ENCODE data around the gene ZNF280D.

- TF ChIP-seq CTCF (IDR thresholded peaks at IDR 0.05; ENCODE audit: borderline replicate concordance, extremely low read depth, low read length, poor library complexity, severe bottlenecking) (no peak), EZH2 (IDR thresholded peaks at IDR 0.05; ENCODE audit: borderline replicate concordance, low read depth, low read length, severe bottlenecking) (no peak)
These were observed 19.7 kb upstream of the ZNF280D start for GRCh38 chr15:56752986-56753385.

Data from DND-41 (cell line).